Breast epithelium (tissue), 3 donors: ENCODE measurements around the gene TRPM8.

Experiments
- POLR2A ChIP-seq: fragments of 450-650 bp; IDR thresholded peaks from one replicate; pipeline ENCODE4 v1.6.1; 2016; ENCODE audit warnings: antibody characterized with exemption, mild to moderate bottlenecking, moderate library complexity
- POLR2AphosphoS5 ChIP-seq, 3 donors: sonication (generic); formaldehyde crosslinking; IDR thresholded peaks; one replicate each; pipeline ENCODE4 v1.6.1; 2017; ENCODE audit warnings: antibody characterized with exemption in 3 of 3
- TF ChIP-seq, protein P1 (sequence below), 3 donors: fragments of 450-650 bp; IDR thresholded peaks; one replicate each; pipeline ENCODE4 v1.5.1; 2016 to 2017; ENCODE audit warnings: antibody characterized with exemption in 3 of 3, mild to moderate bottlenecking in 3 of 3, moderate library complexity in 3 of 3

DNA sequence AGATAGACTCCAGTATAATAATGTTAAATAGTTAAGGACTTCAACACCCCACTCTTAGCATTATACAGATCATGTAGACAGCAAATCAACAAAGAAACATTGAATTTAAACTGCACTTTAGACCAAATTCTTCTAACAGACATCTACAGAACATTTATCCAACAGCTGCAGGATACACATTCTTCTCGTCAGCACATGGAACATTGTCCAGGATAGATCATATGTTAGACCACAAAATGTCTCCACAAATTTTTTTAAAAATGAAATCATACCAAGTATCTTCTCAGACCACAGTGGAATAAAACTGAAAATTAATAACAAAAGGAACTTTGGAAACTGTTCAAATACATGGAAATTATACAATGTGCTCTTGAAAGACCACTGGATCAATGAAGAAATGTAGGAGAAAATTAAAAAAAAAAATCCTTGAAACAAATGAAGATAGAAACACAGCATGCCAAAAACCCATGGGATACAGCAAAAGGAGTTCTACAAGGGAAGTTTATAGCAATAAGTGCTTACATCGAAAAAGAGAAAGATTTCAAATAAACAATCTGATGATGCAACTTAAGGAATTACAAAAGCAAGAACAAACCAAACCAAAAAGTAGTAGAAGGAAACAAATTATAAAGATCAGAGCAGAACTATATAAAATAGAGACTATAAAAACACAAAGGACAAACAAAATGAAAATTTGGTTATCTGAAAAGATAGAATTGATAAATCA, 121.1 kb downstream of the TRPM8 start:
- TF ChIP-seq POLR2A (no peak), POLR2AphosphoS5 (IDR thresholded peaks at IDR 0.05) (no peak)
- TF ChIP-seq, protein P1, sequence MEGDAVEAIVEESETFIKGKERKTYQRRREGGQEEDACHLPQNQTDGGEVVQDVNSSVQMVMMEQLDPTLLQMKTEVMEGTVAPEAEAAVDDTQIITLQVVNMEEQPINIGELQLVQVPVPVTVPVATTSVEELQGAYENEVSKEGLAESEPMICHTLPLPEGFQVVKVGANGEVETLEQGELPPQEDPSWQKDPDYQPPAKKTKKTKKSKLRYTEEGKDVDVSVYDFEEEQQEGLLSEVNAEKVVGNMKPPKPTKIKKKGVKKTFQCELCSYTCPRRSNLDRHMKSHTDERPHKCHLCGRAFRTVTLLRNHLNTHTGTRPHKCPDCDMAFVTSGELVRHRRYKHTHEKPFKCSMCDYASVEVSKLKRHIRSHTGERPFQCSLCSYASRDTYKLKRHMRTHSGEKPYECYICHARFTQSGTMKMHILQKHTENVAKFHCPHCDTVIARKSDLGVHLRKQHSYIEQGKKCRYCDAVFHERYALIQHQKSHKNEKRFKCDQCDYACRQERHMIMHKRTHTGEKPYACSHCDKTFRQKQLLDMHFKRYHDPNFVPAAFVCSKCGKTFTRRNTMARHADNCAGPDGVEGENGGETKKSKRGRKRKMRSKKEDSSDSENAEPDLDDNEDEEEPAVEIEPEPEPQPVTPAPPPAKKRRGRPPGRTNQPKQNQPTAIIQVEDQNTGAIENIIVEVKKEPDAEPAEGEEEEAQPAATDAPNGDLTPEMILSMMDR (IDR thresholded peaks at IDR 0.05): no peak
